Spleen (tissue), 7 donors: ENCODE measurements around the gene XRCC4.

Source experiments
- CTCF ChIP-seq, 11 experiments: fragments of 200-600 bp in 7 of 11; fragments of 450-650 bp in 4 of 11; sonication (generic) in 4 of 11; IDR thresholded peaks in 8 of 11; conservative IDR thresholded peaks in 3 of 11; 1 replicate in 7 of 11; 2 replicates in 4 of 11; pipeline versions ENCODE4 v1.4.0 to v1.8.0; 2016 to 2021; ENCODE audit warnings: antibody characterized with exemption in 11 of 11, inconsistent platforms in 4 of 11, mild to moderate bottlenecking in 1 of 11
- POLR2A ChIP-seq, 3 donors: fragments of 450-650 bp; IDR thresholded peaks; one replicate each; pipeline ENCODE4 v1.5.1; 2017; ENCODE audit warnings: antibody characterized with exemption in 3 of 3, mild to moderate bottlenecking in 1 of 3
- POLR2AphosphoS5 ChIP-seq, 3 donors: sonication (generic); formaldehyde crosslinking; IDR thresholded peaks; one replicate each; pipeline ENCODE4 v1.5.1; 2017; ENCODE audit warnings: antibody characterized with exemption in 3 of 3
- donor health status: DM: no; HTN: no; CAD: no; lungs with moderate emphysema.
- donor health status: DM: no; HTN: no; CAD: no.
- donor health status: DM: no; HTN: no; CAD: no.

DNA sequence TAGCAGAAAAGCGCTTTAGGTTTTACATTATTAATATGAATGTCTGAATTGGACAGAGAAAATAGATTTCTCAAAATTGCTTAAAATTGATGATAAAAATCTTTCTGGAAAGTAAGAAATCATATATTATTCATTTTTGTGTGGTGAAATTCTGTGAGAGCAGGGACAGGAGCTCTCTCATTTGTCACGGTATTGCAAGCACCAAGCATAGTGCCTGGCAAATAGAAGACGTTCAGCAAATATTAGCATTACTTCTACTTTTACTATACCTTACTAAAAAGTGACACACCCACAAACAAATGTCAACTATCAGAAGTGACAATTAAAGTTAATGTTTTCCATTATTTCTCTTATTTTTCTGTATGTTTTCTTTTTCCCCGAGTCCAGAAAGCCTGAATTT is 69.1 kb downstream of the XRCC4 start:
- TF ChIP-seq CTCF (IDR thresholded peaks at IDR 0.05 in 8 of 11, conservative IDR thresholded peaks at IDR 0.05 in 3 of 11) (no peak), POLR2AphosphoS5 (IDR thresholded peaks at IDR 0.05) (no peak), POLR2A (IDR thresholded peaks at IDR 0.05) (no peak)
